ENCODE data around the gene AFP.
A peak's percentile ranks its signal among the peaks of the same experiment; 100 is the strongest.

Gene AFP

GRCh38 chr4:73439445-73439844, 3.4 kb downstream of the AFP start:
- no peak for DNase-seq

- DNase-seq, result no peak
Observed at GRCh38 chr4:73439991-73440390, 4.0 kb downstream of the AFP start.

DNA sequence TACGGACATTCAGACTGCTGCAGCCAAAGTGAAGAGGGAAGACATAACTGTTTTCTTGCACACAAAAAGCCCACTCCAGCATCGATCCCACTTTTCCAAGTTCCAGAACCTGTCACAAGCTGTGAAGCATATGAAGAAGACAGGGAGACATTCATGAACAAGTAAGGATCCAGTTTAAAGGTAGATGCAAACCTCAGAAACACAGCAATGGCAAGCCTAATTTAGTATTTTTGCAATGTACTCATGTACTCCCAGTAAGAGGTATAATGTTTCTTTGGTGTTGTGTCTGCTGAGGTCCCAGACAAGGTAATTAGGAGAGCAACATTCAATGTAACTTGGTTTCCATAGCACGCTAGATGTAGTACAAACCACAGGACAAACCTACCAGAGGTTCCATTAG, 4.6 kb downstream of the AFP start:
- no peak for DNase-seq

GRCh38 chr4:73442275-73442674, 6.3 kb downstream of the AFP start:
- no peak for DNase-seq

- no peak for DNase-seq
Observed at GRCh38 chr4:73443224-73443623, 7.2 kb downstream of the AFP start.

GRCh38 chr4:73445383-73446335, 9.6 kb downstream of the AFP start:
- DNase-seq, result no peak

DNA sequence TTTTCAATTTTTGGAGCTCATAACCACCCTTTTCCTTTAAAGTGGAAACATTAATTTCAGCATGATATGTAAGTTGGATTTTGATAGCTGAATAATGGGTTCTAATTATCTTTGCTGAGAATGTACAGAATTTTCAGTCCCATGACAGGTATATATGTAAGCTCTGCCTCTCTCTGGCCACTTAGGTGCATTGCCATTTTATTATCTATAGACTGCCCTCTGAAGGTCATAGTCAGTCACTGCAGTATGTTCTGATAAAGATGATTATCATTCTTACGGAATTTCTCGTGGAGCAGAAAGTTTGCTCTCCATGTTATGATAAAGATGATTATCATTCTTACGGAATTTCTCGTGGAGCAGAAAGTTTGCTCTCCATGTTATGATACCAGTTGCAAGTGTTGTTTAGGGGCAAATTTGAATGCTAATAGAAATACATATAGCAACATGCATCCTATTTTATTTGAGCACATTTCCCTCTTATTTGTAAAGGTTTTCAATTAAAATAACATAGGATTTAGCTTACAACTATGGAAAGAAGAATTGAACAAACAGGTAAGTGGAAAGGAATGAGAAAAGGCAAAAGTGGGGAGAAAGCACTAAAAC, 10.4 kb downstream of the AFP start:
- DNase-seq, result peak; percentile 62

GRCh38 chr4:73447671-73448070, 11.7 kb downstream of the AFP start:
- no peak for DNase-seq

- no peak for DNase-seq
Observed at GRCh38 chr4:73448448-73449203, 12.6 kb downstream of the AFP start.

- DNase-seq, result peak; percentile 73
Observed at GRCh38 chr4:73450398-73451004, 14.5 kb downstream of the AFP start.

DNA sequence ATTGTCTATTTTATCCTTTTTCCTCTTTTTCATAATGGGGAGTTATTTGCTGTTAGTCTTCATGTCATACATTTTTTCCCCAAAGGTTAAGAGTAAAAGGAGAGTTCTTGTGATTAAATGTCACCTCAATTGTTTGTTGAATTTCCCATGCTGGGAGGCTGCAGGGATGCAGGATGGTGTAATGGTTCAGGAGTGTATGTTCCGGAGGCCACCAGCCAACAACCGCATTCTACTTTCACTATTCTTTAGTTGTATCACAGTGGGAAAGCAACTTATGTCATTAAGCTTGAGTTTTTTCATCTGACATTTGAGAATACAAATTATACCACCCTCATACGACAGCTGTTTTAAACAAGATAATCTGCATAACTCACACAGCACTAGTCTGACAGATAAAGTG, 15.4 kb downstream of the AFP start:
- DNase-seq, result peak; percentile 26

- no peak for DNase-seq
Observed at GRCh38 chr4:73451981-73452747, 16.1 kb downstream of the AFP start.

DNA sequence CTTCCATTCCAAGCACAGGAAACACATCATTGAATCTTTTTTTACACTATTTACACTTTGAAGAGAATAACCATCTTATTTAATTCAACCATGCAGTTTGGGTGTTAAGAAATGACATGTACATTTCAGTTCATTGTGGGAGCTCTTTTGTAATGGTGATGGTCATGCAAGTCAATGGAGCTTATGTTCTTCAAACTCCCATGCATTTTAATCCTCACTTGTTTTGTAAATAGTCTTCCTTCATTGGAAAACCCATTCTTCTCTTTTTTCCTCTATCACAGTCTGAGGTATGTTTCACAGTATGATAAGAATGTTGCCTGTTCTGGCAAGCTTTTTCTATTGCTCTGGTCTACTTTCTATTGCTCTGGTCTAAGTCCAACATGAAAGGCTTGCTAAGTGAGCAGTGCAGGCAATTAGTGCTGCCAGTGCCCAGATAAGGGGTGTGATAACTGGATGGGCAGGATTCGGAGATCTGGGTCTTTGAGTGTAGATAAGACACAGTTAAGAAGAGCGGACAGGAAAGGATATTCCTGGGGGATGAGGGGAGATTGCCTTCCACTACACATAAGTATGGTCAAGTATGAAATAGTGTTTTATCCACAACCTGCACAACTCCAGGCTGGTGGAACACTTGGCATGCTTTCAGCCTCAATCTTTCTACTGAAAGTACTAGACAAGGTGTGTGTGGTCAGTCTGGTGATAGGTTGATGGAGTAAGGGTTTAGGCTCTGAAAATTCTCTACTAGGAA, 17.1 kb downstream of the AFP start:
- DNase-seq, result no peak

DNA sequence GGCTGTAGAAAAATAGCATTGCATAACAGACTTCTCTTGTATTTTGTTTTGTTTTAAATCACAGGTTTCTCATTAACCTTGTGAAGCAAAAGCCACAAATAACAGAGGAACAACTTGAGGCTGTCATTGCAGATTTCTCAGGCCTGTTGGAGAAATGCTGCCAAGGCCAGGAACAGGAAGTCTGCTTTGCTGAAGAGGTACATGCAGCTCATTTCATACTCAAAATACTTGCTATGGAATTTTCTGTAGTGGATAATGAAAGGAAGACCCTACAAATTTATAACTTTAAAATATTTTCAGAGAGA, 17.6 kb downstream of the AFP start:
- DNase-seq, result no peak

GRCh38 chr4:73454920-73455319, 18.9 kb downstream of the AFP start:
- DNase-seq, result no peak

GRCh38 chr4:73456177-73457022, 20.4 kb downstream of the AFP start:
- no peak for DNase-seq

GRCh38 chr4:73458184-73459047, 22.4 kb downstream of the AFP start:
- DNase-seq, result no peak

- no peak for DNase-seq
Observed at GRCh38 chr4:73459048-73459421, 23.0 kb downstream of the AFP start.

GRCh38 chr4:73460913-73461522, 25.0 kb downstream of the AFP start:
- DNase-seq, result no peak
